Caco-2 (cell line): ENCODE data around the gene PRR22. TPM values are rescaled to one million over a fixed set of nuclear protein-coding genes. Genes with fewer than 3 reads are reported as not detected.

Experiments
- BruUV-seq: library from RNA; stranded (reverse); fragments of 400-500 nt; replicated peaks from 2 replicates; lab custom pipeline; 2021; lab: Mats Ljungman, UMichigan
- CTCF ChIA-PET: fragments of 300-600 bp; sonication (Branson Sonifier 250); formaldehyde crosslinking; loops from one replicate; lab custom pipeline; 2022; ENCODE audit warnings: antibody characterized with exemption; lab: Charles Lee
- POLR2A ChIA-PET: fragments of 300-600 bp; sonication (Branson Sonifier 250); formaldehyde crosslinking; loops from one replicate; lab custom pipeline; 2022; ENCODE audit warnings: antibody characterized with exemption; lab: Charles Lee
- DNase-seq, 2 experiments: peaks; one replicate each; pipeline versions ENCODE4 v3.0.0 to v3.0.0-alpha.2; 2020 to 2022
- H3K27me3 ChIP-seq: replicated peaks from 2 replicates; pipeline ENCODE4 v1.6.0; 2011; ENCODE audit warnings: low read length; ENCODE audit not compliant: control insufficient read depth, insufficient read depth
- H3K36me3 ChIP-seq: 2 replicates; pipeline ENCODE4 v1.5.1; 2011; ENCODE audit warnings: low read length; ENCODE audit not compliant: control insufficient read depth, insufficient read depth
- H3K4me1 ChIP-seq: fragments of 250-450 bp; sonication (Bioruptor Pico); 2 replicates; pipeline ENCODE4 v1.5.1; 2020; ENCODE audit warnings: mild to moderate bottlenecking
- H3K4me3 ChIP-seq: 2 replicates; pipeline ENCODE4 v1.5.1; 2011; ENCODE audit warnings: low read depth, mild to moderate bottlenecking, control low read depth, low read length
- H3K9me3 ChIP-seq: fragments of 250-450 bp; sonication (Bioruptor Pico); 2 replicates; pipeline ENCODE4 v1.5.1; 2020; ENCODE audit warnings: mild to moderate bottlenecking, moderate library complexity
- H3K27ac Mint-ChIP-seq: one replicate; pipeline ENCODE4 v1.8.0; 2022; ENCODE audit warnings: mixed read lengths; ENCODE audit not compliant: unreplicated experiment
- H3K27me3 Mint-ChIP-seq: one replicate; pipeline ENCODE4 v1.8.0; 2022; ENCODE audit warnings: mixed read lengths; ENCODE audit not compliant: insufficient read depth, unreplicated experiment
- H3K36me3 Mint-ChIP-seq: one replicate; pipeline ENCODE4 v1.8.0; 2022; ENCODE audit warnings: mild to moderate bottlenecking, mixed read lengths; ENCODE audit not compliant: insufficient read depth, unreplicated experiment
- H3K4me1 Mint-ChIP-seq: one replicate; pipeline ENCODE4 v1.8.0; 2022; ENCODE audit warnings: low read depth, mixed read lengths; ENCODE audit not compliant: unreplicated experiment
- H3K4me3 Mint-ChIP-seq: one replicate; pipeline ENCODE4 v1.8.0; 2022; ENCODE audit warnings: mild to moderate bottlenecking, moderate library complexity, mixed read lengths; ENCODE audit not compliant: unreplicated experiment
- H3K9me3 Mint-ChIP-seq: one replicate; pipeline ENCODE4 v1.8.0; 2022; ENCODE audit warnings: mixed read lengths; ENCODE audit not compliant: unreplicated experiment
- CTCF ChIP-seq, 2 experiments: fragments of 200-600 bp in 1 of 2; IDR thresholded peaks; 1 replicate in 1 of 2; 2 replicates in 1 of 2; pipeline versions ENCODE4 v1.5.1 to v1.8.0; 2011 to 2022; ENCODE audit warnings: antibody characterized with exemption in 1 of 2, control low read depth in 1 of 2, inconsistent platforms in 1 of 2, low read depth in 1 of 2, low read length in 1 of 2, mild to moderate bottlenecking in 1 of 2, moderate library complexity in 1 of 2; ENCODE audit not compliant: insufficient read depth in 1 of 2, severe bottlenecking in 1 of 2, unreplicated experiment in 1 of 2
- intact Hi-C: fragments of 100-400 bp; cut with micrococcal nuclease; formaldehyde crosslinking; loops from one replicate; pipeline ENCODE4 v1.10.0; 2022; ENCODE audit not compliant: unreplicated experiment
- total RNA-seq: library from RNA; stranded (reverse); gene quantifications from 2 replicates; pipeline ENCODE4 v1.2.3, GENCODE V29; 2022

Gene PRR22
- total RNA-seq, 1 experiment from 2014 or later: 7.1 TPM

GRCh38 chr19:5800361-5801270, 16.1 kb upstream of the PRR22 start:
- H3K9me3 Mint-ChIP-seq: no peaks in the 10 kb centered on the region
- CTCF ChIA-PET: interaction anchor here (0.5 kb wide), 1 partner anchor 471 kb away, joined by 3 read pairs; no protein-coding TSS in a partner anchor
- no TSS peak for BruUV-seq
- Histone ChIP-seq H3K27me3 (no peaks in the 10 kb centered on the region), H3K4me1 (0 out of 2 replicates have a peak, but pooled peaks cover 3% of the 10 kb centered on the region), H3K4me3 (no peak overlapping the region), H3K36me3 (no peaks in the 10 kb centered on the region), H3K9me3 (no peaks in the 10 kb centered on the region)
- no peaks in the 10 kb centered on the region for H3K36me3 Mint-ChIP-seq
- no peaks in the 10 kb centered on the region for H3K4me1 Mint-ChIP-seq
- H3K27me3 Mint-ChIP-seq: no peaks in the 10 kb centered on the region
- no peak for TF ChIP-seq CTCF (IDR thresholded peaks at IDR 0.05; ENCODE audit: insufficient read depth in 1 of 2, low read depth in 1 of 2, low read length in 1 of 2, severe bottlenecking in 1 of 2, unreplicated experiment in 1 of 2)
- POLR2A ChIA-PET: no interaction called here
- DNase-seq: no peak
- intact Hi-C loops: no loop called here
- no peak overlapping the region for H3K4me3 Mint-ChIP-seq
- H3K27ac Mint-ChIP-seq: no peak overlapping the region

GRCh38 chr19:5799247-5800241, 15.0 kb upstream of the PRR22 start:
- CTCF ChIA-PET: interaction anchor here (0.6 kb wide), 1 partner anchor 76 kb away, joined by 3 read pairs; no protein-coding TSS in a partner anchor
- Histone ChIP-seq H3K27me3 (no peaks in the 10 kb centered on the region), H3K9me3 (no peaks in the 10 kb centered on the region), H3K4me1 (0 out of 2 replicates have a peak, but pooled peaks cover 3% of the 10 kb centered on the region), H3K36me3 (no peaks in the 10 kb centered on the region), H3K4me3 (no peak overlapping the region)
- Mint-ChIP-seq H3K4me3 (no peak overlapping the region), H3K27me3 (no peaks in the 10 kb centered on the region), H3K9me3 (no peaks in the 10 kb centered on the region), H3K27ac (peak overlapping the region; percentile 71), H3K36me3 (no peaks in the 10 kb centered on the region), H3K4me1 (no peaks in the 10 kb centered on the region)
- no TSS peak for BruUV-seq
- POLR2A ChIA-PET: no interaction called here
- no peak for TF ChIP-seq CTCF (IDR thresholded peaks at IDR 0.05; ENCODE audit: insufficient read depth in 1 of 2, low read depth in 1 of 2, low read length in 1 of 2, severe bottlenecking in 1 of 2, unreplicated experiment in 1 of 2)
- no peak for DNase-seq
- intact Hi-C loops: no loop called here

- H3K4me1 Mint-ChIP-seq: no peaks in the 10 kb centered on the region
- no peaks in the 10 kb centered on the region for H3K36me3 Mint-ChIP-seq
- no peaks in the 10 kb centered on the region for H3K4me1 ChIP-seq
- no peaks in the 10 kb centered on the region for H3K36me3 ChIP-seq
- intact Hi-C loops: no loop called here
- no peaks in the 10 kb centered on the region for H3K27me3 ChIP-seq
- no peaks in the 10 kb centered on the region for H3K9me3 Mint-ChIP-seq
- H3K9me3 ChIP-seq: no peaks in the 10 kb centered on the region
- no peak for TF ChIP-seq CTCF (IDR thresholded peaks at IDR 0.05; ENCODE audit: insufficient read depth in 1 of 2, low read depth in 1 of 2, low read length in 1 of 2, severe bottlenecking in 1 of 2, unreplicated experiment in 1 of 2)
- ChIA-PET CTCF (no interaction called here), POLR2A (interaction anchor here (0.5 kb wide), 1 partner anchor 882 kb away, joined by 3 read pairs; no protein-coding TSS in a partner anchor)
- no peak overlapping the region for H3K27ac Mint-ChIP-seq
- H3K4me3 Mint-ChIP-seq: no peak overlapping the region
- BruUV-seq: no TSS peak
- no peak for DNase-seq
- H3K27me3 Mint-ChIP-seq: no peaks in the 10 kb centered on the region
- H3K4me3 ChIP-seq: no peak overlapping the region
Observed at GRCh38 chr19:5798244-5798643, 13.7 kb upstream of the PRR22 start.
